Motor neuron (in vitro differentiated cells): ENCODE data around the gene MYCL. TPM values are rescaled to one million over a fixed set of nuclear protein-coding genes. Genes with fewer than 3 reads are reported as not detected.
A peak's percentile ranks its signal among the peaks of the same experiment; 100 is the strongest.

Source experiments
- ATAC-seq, 8 experiments: fragments of 200-7000 bp; cut with Tn5 transposase; replicated peaks in 6 of 8; 2 replicates each; pipeline ENCODE4 v1.8.0; 2021; ENCODE audit warnings: mild to moderate bottlenecking in 8 of 8, moderate library complexity in 8 of 8
- H3K27ac ChIP-seq, 2 donors: fragments of 250-450 bp; sonication (Bioruptor Pico); 2 replicates each; pipeline ENCODE4 v1.9.0; 2021; ENCODE audit warnings: antibody characterized with exemption in 2 of 2, mild to moderate bottlenecking in 2 of 2, moderate library complexity in 1 of 2
- H3K4me1 ChIP-seq, 2 donors: fragments of 250-450 bp; sonication (Bioruptor Pico); replicated peaks in 1 of 2; 2 replicates each; pipeline ENCODE4 v1.6.1; 2021; ENCODE audit warnings: antibody characterized with exemption in 2 of 2, mild to moderate bottlenecking in 2 of 2, moderate library complexity in 1 of 2
- H3K4me3 ChIP-seq, 5 donors: fragments of 250-450 bp; sonication (Bioruptor Pico); 2 replicates each; pipeline ENCODE4 v1.9.0; 2021; ENCODE audit warnings: antibody characterized with exemption in 5 of 5, mild to moderate bottlenecking in 5 of 5, moderate library complexity in 4 of 5
- WGBS, 10 experiments: fragments of 450-650 bp; shearing (Covaris generic); methylation state at CpG; one replicate each; pipeline ENCODE4 v1.0.0; 2022; 5-methylcytosine and 5-hydroxymethylcytosine counted together
- in situ Hi-C, 9 experiments: fragments of 400-800 bp; cut with MboI; loops; one replicate each; pipeline ENCODE4 v1.15.0; 2021; ENCODE audit warnings: low sequenced_read_pairs in 9 of 9, low pct_unique_long_range_greater_than_20kb in 2 of 9; ENCODE audit not compliant: unreplicated experiment in 9 of 9
- total RNA-seq, 8 experiments: library from RNA; unstranded; fragments of 300-600 nt; gene quantifications; 2 replicates each; pipeline versions ENCODE4 v1.2.3 to v1.2.4, GENCODE V29; 2022

The MYCL gene
- total RNA-seq, 8 experiments from 2014 or later = 0.18 to 85.1 (median 33.6) TPM

DNA sequence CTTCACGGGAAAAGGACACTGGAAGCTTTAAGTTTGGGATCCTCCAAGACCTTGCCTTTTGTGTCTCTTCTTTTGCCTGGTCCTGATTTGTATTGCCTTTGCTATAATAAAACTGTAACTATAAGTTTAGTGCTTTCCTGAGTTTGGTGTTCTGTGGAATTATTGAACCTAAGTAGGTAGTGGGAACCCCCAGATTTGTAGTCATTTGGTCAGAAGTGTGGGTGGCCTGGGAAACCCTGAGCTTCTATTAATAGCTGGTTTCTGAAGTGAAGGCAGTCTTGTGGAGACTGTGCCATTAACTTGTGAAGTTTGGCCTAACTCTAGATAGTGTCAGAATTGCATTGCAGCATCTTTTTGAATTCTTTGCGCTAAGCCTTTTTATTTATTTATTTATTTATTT is 6.8 kb upstream of the MYCL start:
- in situ Hi-C loops = no loop called here

DNA sequence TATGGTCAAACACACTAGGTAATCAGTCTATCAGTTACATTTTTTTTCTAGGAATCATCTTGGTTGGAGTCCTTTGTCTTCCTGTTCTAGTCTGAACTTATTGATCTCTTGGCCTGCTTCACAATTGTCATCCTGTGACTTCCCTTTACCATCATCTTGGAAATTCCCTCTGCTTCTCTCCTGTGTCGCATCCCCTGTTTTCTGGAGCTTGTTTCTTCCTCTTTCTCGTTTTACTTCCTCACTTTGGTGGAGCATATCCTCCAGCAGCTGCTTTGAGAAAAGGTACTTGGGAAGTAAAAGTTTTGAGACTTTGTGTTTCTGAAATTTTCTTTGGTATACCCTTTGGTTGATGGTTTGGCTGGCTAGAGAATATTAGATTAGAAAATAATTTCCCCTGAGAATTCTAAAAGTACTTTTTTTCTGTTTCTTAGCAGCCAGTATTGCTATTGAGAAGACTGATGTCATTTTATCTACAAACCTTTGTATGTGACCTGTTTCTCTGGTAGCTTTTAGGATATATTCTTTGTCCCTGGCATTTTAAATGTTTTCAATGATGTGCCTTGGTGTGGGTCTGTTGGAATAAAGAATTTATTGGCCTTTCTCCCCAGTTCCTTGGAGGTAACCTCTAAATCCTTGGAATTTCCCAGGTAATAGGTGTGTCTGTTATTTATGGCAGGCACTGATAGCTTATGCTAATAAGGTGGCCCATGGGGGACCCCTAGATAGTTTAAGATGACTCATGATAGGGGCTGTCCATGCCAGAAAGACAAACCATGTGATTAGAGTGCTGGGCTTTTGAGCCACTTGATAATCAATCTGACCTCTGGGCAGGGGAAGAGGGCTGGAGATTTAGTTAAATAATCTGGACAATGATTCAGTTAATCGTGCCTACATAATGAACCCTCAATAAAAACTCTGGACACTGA is 6.1 kb upstream of the MYCL start:
- no peak overlapping the region for H3K4me3 ChIP-seq
- in situ Hi-C loops = no loop called here
- ATAC-seq = no peak
- H3K4me1 ChIP-seq = no peaks in the 10 kb centered on the region
- no peak overlapping the region for H3K27ac ChIP-seq
- WGBS, 10 experiments = 19 to 83% (median 70%) methylated on average over 2 to 3 of the region's 3 CpGs

More for the DNA sequence above, 6.8 kb upstream of the MYCL start:
- no peak for ATAC-seq
- H3K4me1 ChIP-seq = no peaks in the 10 kb centered on the region
- WGBS, 10 experiments = 79 to 100% (median 86%) methylated on average over 1 to 2 of the region's 2 CpGs; no CpG with 5 or more reads in 1 of the 10 experiments
- no peak overlapping the region for H3K4me3 ChIP-seq
- H3K27ac ChIP-seq = no peak overlapping the region

DNA sequence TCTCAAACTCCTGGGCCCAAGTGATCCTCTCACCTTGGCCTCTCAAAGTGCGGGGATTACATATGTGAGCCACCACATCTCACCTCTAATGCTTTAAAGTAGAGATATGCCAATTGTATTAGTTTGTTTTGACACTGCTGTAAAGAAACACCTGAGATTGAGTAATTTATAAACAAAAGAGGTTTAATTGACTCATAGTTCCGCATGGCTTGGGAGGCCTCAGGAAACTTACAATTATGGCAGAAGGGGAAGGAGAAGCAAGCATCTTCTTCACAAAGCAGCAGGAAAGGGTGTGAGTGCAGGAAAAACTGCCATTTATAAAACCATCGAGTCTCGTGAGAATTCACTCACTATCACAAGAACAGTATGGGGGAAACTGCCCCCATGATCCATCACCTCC is 3.5 kb upstream of the MYCL start:
- Histone ChIP-seq H3K27ac (no peak overlapping the region), H3K4me1 (peaks cover 0 to 3% of the 10 kb centered on the region in 2 donors), H3K4me3 (no peak overlapping the region)
- no peak for ATAC-seq
- 77 to 100% (median 80%) methylated on average over 1 to 4 of the region's 4 CpGs; no CpG with 5 or more reads in 3 of the 10 experiments for WGBS, 10 experiments
- in situ Hi-C loops = no loop called here

DNA sequence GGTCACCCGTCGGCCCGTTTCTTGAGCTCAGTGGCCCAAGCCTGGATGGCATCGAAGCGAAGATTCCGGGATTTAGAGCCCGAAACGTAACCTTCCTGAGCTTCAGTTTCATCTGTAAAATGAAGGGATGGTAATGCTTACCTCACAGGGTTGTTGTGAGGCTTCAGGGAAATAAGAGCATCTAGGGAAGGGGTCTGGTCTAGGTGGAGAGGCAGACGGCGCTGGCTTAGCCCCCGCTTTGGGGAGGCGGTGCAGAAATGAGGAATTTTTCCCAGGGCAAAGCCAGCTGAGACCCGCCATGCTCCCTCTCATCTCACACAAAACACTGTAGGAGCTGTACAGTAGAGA is 717 bp upstream of the MYCL start:
- WGBS, 10 experiments = 6 to 58% (median 27%) methylated on average over 1 to 10 of the region's 13 CpGs; no CpG with 5 or more reads in 4 of the 10 experiments
- ATAC-seq = no peak

DNA sequence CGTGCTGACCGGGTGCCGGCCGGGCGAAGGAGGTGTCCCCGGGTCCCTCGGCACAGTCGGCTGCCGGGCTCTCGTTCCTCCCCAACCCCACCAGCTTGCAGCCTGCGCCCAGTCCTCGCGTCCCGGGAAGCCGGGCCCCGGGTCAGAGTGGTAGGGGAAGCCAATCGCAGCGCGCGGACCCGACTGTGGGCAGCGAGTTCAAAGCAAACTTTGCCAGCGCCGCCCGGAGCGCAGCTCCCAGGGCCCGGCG is 328 bp downstream of the MYCL start:
- 0 to 2% (median 0%) methylated on average over 1 to 12 of the region's 28 CpGs; no CpG with 5 or more reads in 6 of the 10 experiments for WGBS, 10 experiments
- peak in 2 of 8 experiments; percentile 19 to 35 for ATAC-seq
- in situ Hi-C loops = no loop called here

More for the DNA sequence above, 717 bp upstream of the MYCL start:
- in situ Hi-C loops = no loop called here
- H3K27ac ChIP-seq = peak overlapping the region in 1 of 2 donors; percentile 21
- H3K4me1 ChIP-seq = peaks cover 9 to 11% of the 10 kb centered on the region in 2 donors
- peak overlapping the region; percentile 67 to 96 (median 77) for H3K4me3 ChIP-seq

GRCh38 chr1:39900662-39901463 is 854 bp downstream of the MYCL start:
- Histone ChIP-seq H3K27ac (peak overlapping the region; percentile 60 to 71), H3K4me3 (peak overlapping the region; percentile 67 to 96 (median 77)), H3K4me1 (peaks cover 24 to 25% of the 10 kb centered on the region in 2 donors)
- peak in 3 of 8 experiments; percentile 44 to 53 (median 45) for ATAC-seq
- 0 to 58% (median 3%) methylated on average over 1 to 22 of the region's 64 CpGs; no CpG with 5 or more reads in 2 of the 10 experiments for WGBS, 10 experiments
- in situ Hi-C loops = no loop called here

More for the DNA sequence above, 328 bp downstream of the MYCL start:
- peak overlapping the region; percentile 60 to 71 for H3K27ac ChIP-seq
- H3K4me3 ChIP-seq = peak overlapping the region; percentile 67 to 96 (median 77)
- peaks cover 19 to 21% of the 10 kb centered on the region in 2 donors for H3K4me1 ChIP-seq

DNA sequence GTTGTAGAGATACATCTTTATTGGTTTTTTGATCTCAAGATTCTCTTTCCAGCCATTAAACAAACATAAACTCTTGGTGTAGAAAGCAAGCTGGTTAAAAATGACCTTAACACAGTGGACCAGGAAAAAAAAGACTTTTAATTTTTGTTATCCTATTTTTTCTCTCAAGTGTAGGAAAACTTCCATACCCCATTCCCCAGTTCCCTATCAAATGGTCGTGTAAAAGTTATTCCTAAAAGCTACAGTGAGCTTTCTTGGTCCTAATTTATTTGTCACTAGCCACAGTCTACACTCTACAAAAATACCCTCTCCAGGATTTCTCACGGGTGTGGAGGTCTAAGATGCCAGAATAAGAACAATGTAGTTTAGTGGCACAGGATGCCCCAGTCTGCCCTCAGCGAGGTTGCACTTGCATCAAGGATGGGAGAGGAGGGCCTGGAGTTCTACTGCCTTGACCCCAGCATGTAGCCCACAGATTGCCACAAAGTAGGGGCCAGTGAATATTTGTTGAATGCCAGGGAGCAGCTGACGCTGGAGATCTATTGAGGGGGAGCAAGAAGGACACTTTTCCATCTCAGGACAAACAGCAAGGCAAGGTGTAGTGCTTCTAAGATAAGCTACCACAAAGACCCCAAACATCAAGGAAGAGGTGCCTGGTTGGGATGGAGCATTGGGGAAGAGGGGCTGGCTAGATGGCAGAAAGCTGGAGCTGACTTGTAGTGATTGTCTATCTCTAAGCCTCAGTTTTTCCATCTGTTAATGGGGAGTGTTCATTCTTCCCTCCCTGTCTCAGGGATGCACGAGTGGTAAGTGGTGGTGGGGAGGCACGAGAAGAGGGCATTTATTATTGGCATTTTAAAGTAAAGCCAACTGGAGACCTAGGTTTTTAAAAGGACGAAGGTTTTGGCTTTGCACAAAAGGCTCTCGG is 1.8 kb downstream of the MYCL start:
- peak overlapping the region; percentile 67 to 96 (median 77) for H3K4me3 ChIP-seq
- H3K27ac ChIP-seq = peak overlapping the region; percentile 60 to 71
- in situ Hi-C loops = loop anchor here in 1 of 9 experiments (10.0 kb wide), 1 partner anchor 75 kb away; no protein-coding TSS in a partner anchor
- peaks cover 34% of the 10 kb centered on the region in 2 donors for H3K4me1 ChIP-seq
- WGBS, 10 experiments = 15 to 86% (median 36%) methylated on average over 2 to 8 of the region's 8 CpGs
- no peak for ATAC-seq

DNA sequence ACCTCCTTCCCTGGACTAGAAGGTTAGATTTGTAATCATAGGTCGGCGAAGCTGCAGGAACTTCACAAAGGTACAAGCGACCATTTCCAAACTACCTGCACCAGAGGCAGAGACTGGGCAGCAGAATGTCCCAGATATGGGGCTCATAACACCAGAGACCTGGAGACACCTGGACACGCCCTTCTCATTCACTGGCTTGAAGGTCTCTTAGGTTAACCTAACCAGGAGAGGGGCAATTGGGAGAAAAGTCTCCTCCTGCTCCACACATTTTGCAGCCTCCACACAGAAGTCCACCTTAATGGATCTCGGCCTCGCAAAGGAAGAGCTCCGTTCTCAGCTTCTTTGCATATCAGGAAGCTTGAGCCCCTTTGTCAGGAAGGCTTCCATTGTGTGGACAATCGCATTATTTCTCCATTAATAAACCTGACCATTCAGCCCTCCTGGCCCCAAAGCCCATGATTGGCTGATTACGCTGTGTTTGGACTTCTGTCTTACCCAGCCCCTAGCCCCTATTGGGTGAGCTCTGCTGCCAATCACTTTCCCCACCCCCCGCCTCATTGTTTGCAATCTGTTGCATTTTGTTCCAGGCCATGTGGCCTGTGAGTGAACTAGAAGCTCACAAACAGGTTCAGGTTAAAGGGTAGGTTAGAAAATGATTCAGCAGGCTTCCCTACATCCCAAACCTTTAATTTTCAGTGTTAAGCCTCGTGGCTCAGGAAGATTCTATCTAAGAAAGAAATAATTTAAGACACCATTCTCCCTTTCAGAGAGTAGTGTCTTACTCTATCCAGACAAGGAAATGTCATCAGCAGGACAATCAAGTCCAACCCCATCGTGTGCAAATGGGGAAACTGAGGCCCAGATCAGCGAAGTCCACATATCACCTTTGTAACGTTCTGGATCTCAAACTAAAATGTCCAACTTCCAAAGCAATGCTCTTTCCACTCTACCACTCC is 2.8 kb downstream of the MYCL start:
- H3K27ac ChIP-seq = peak overlapping the region; percentile 82 to 93
- peak in 6 of 8 experiments; percentile 3 to 71 (median 68) for ATAC-seq
- in situ Hi-C loops = loop anchor here in 1 of 9 experiments (10.0 kb wide), 1 partner anchor 74 kb away; no protein-coding TSS in a partner anchor
- peak overlapping the region; percentile 67 to 96 (median 77) for H3K4me3 ChIP-seq
- WGBS, 10 experiments = 0 to 56% (median 7%) methylated on average over 3 to 12 of the region's 14 CpGs; no CpG with 5 or more reads in 2 of the 10 experiments
- peaks cover 36 to 38% of the 10 kb centered on the region in 2 donors for H3K4me1 ChIP-seq

DNA sequence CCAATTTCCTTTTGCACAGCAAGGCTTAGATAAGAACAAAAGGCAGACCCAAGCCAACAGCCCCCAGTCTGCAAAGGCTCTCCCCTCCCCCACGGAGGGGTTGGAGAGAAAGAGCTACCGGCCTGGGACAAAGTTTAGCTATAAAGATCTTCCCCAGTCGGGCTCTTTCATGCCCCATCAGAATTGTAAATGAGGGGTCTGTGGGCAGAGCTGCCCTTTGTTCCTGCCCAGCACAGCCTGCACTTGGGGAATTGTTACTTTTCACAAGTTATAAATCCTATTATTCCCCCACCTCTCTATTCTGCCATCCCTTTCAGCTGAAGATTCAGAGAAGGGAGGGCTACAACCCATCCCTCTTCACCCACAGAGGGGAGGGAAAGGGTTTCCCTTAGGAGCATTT is 3.5 kb downstream of the MYCL start:
- H3K27ac ChIP-seq = peak overlapping the region; percentile 82 to 93
- in situ Hi-C loops = loop anchor here in 1 of 9 experiments (10.0 kb wide), 1 partner anchor 73 kb away; no protein-coding TSS in a partner anchor
- H3K4me1 ChIP-seq = peaks cover 43 to 45% of the 10 kb centered on the region in 2 donors
- H3K4me3 ChIP-seq = peak overlapping the region; percentile 35 to 96 (median 67)
- peak in 3 of 8 experiments; percentile 5 to 9 (median 7) for ATAC-seq
- WGBS, 10 experiments = 3 to 17% (median 5%) methylated on average over 1 to 3 of the region's 3 CpGs; no CpG with 5 or more reads in 6 of the 10 experiments

DNA sequence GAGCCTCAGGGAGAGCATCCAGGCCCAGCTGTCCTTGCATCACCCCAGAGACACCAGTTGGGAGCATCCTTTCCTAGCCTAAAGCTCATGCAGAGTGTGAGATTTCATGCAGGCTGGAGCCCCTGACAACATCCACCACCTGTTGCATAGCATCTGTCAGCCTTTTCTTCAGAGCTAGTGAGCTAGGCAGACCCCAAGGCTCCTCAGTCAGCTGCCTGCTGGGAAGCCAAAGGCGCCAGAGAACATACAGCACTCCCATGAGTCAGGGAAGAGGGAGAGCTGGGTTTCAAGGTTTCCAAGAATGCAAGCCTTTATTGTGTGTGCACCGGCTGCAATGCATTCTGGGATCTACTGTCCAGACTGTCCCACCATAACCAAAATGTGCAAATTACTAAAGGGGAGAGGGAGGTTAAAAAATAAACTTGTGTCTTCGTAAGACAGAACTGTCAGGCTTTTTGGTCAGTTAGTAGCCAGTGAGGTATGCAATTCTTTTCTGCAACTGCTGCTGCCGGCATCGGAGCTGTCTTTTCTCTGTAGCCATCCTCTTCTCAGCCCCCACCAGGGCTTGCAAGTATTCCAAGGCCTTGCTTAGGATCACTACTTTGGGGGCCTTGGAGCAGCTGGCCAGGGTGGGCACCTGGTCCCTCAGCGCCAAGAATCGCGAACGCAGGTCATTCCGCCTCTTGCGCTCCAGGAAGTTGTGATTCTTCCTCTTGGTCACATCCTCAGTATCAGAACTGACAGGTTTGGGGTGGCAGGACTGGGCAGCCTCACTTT is 4.6 kb downstream of the MYCL start:
- Histone ChIP-seq H3K27ac (peak overlapping the region; percentile 82 to 93), H3K4me1 (peaks cover 51 to 56% of the 10 kb centered on the region in 2 donors), H3K4me3 (no peak overlapping the region)
- 8 to 100% (median 65%) methylated on average over 1 to 11 of the region's 11 CpGs for WGBS, 10 experiments
- in situ Hi-C loops = loop anchor here in 1 of 9 experiments (10.0 kb wide), 1 partner anchor 72 kb away; no protein-coding TSS in a partner anchor
- peak in 5 of 8 experiments; percentile 1 to 36 (median 16) for ATAC-seq
